ENCODE results near the gene C5orf58.
"Not testable (repeated sequence)": the region's sequence is repeated elsewhere in the genome, so short reads cannot be mapped to it uniquely, and the experiment has no call there.

The C5orf58 gene

GRCh38 chr5:170233358-170233892 is 640 bp downstream of the C5orf58 start:
- Histone ChIP-seq H3K27me3 (ENCODE audit: insufficient read depth, low read length, poor library complexity) (no peaks in the 10 kb centered on the region), H3K18ac (ENCODE audit: low read length) (no peak overlapping the region), H3K23ac (ENCODE audit: low read length) (no peak overlapping the region), H2BK15ac (replicated peaks; ENCODE audit: low read depth) (no peak overlapping the region), H3K4me1 (ENCODE audit: control insufficient read depth, low read depth, low read length) (no peaks in the 10 kb centered on the region), H4K8ac (ENCODE audit: low read depth, low read length) (no peak overlapping the region), H4K5ac (ENCODE audit: low read length) (no peak overlapping the region), H2BK5ac (ENCODE audit: low read length) (no peak overlapping the region), H3K4me2 (ENCODE audit: low read length) (no peak overlapping the region), H3K36me3 (ENCODE audit: control insufficient read depth, insufficient read depth, low read length) (no peaks in the 10 kb centered on the region), H3K27ac (ENCODE audit: low read depth, low read length) (no peak overlapping the region), H2AK5ac (ENCODE audit: low read length) (no peak overlapping the region), H2BK120ac (ENCODE audit: low read depth, low read length) (no peak overlapping the region), H3K9ac (ENCODE audit: low read length) (no peak overlapping the region), H3K56ac (ENCODE audit: low read length) (no peak overlapping the region), H3K79me2 (ENCODE audit: control insufficient read depth, insufficient read depth, low read length) (no peaks in the 10 kb centered on the region), H3K4ac (ENCODE audit: low read depth, low read length) (no peak overlapping the region), H3K79me1 (ENCODE audit: low read length) (no peaks in the 10 kb centered on the region), H3K4me3 (ENCODE audit: low read length) (no peak overlapping the region)
- DNase-seq, result no peak
- no CpG with 5 or more reads among the region's 18 CpGs for WGBS (ENCODE audit: extremely low coverage, insufficient coverage, low lambda C conversion rate)

- no peaks in the 10 kb centered on the region for H3K27me3 ChIP-seq (ENCODE audit: insufficient read depth, low read length, poor library complexity)
Measured at GRCh38 chr5:170235876-170236864, 3.4 kb downstream of the C5orf58 start.

GRCh38 chr5:170238456-170239196 is 5.8 kb downstream of the C5orf58 start:
- H3K23ac ChIP-seq (ENCODE audit: low read length), result no peak overlapping the region
- no peak overlapping the region for H3K18ac ChIP-seq (ENCODE audit: low read length)
- H2BK15ac ChIP-seq (replicated peaks; ENCODE audit: low read depth), result no peak overlapping the region
- no peak overlapping the region for H2BK5ac ChIP-seq (ENCODE audit: low read length)
- H3K9ac ChIP-seq (ENCODE audit: low read length), result no peak overlapping the region
- no peak overlapping the region for H3K4ac ChIP-seq (ENCODE audit: low read depth, low read length)
- no peaks in the 10 kb centered on the region for H3K36me3 ChIP-seq (ENCODE audit: control insufficient read depth, insufficient read depth, low read length)
- H2AK5ac ChIP-seq (ENCODE audit: low read length), result no peak overlapping the region
- no peak overlapping the region for H3K4me2 ChIP-seq (ENCODE audit: low read length)
- H2BK120ac ChIP-seq (ENCODE audit: low read depth, low read length), result no peak overlapping the region
- no peaks in the 10 kb centered on the region for H3K4me1 ChIP-seq (ENCODE audit: control insufficient read depth, low read depth, low read length)
- no CpG with 5 or more reads among the region's 1 CpG for WGBS (ENCODE audit: extremely low coverage, insufficient coverage, low lambda C conversion rate)
- H3K56ac ChIP-seq (ENCODE audit: low read length), result no peak overlapping the region
- no peaks in the 10 kb centered on the region for H3K27me3 ChIP-seq (ENCODE audit: insufficient read depth, low read length, poor library complexity)
- H4K5ac ChIP-seq (ENCODE audit: low read length), result no peak overlapping the region
- no peak overlapping the region for H4K8ac ChIP-seq (ENCODE audit: low read depth, low read length)
- no peaks in the 10 kb centered on the region for H3K79me2 ChIP-seq (ENCODE audit: control insufficient read depth, insufficient read depth, low read length)
- no peak overlapping the region for H3K27ac ChIP-seq (ENCODE audit: low read depth, low read length)
- H3K79me1 ChIP-seq (ENCODE audit: low read length), result no peaks in the 10 kb centered on the region
- no peak for DNase-seq
- H3K4me3 ChIP-seq (ENCODE audit: low read length), result no peak overlapping the region

More at GRCh38 chr5:170235876-170236864, 3.4 kb downstream of the C5orf58 start:
- no peak overlapping the region for H3K9ac ChIP-seq (ENCODE audit: low read length)
- H2AK5ac ChIP-seq (ENCODE audit: low read length), result no peak overlapping the region
- no peak overlapping the region for H3K4me3 ChIP-seq (ENCODE audit: low read length)
- no peak for DNase-seq
- no peak overlapping the region for H4K8ac ChIP-seq (ENCODE audit: low read depth, low read length)
- H3K36me3 ChIP-seq (ENCODE audit: control insufficient read depth, insufficient read depth, low read length), result no peaks in the 10 kb centered on the region
- no peaks in the 10 kb centered on the region for H3K79me1 ChIP-seq (ENCODE audit: low read length)
- H2BK5ac ChIP-seq (ENCODE audit: low read length), result no peak overlapping the region
- H2BK15ac ChIP-seq (replicated peaks; ENCODE audit: low read depth), result no peak overlapping the region
- no peak overlapping the region for H3K56ac ChIP-seq (ENCODE audit: low read length)
- H3K4me1 ChIP-seq (ENCODE audit: control insufficient read depth, low read depth, low read length), result no peaks in the 10 kb centered on the region
- H4K5ac ChIP-seq (ENCODE audit: low read length), result no peak overlapping the region
- H3K23ac ChIP-seq (ENCODE audit: low read length), result no peak overlapping the region
- no peak overlapping the region for H2BK120ac ChIP-seq (ENCODE audit: low read depth, low read length)
- no peak overlapping the region for H3K4ac ChIP-seq (ENCODE audit: low read depth, low read length)
- H3K4me2 ChIP-seq (ENCODE audit: low read length), result no peak overlapping the region
- WGBS (ENCODE audit: extremely low coverage, insufficient coverage, low lambda C conversion rate), result no CpG with 5 or more reads among the region's 3 CpGs
- no peaks in the 10 kb centered on the region for H3K79me2 ChIP-seq (ENCODE audit: control insufficient read depth, insufficient read depth, low read length)
- no peak overlapping the region for H3K18ac ChIP-seq (ENCODE audit: low read length)
- no peak overlapping the region for H3K27ac ChIP-seq (ENCODE audit: low read depth, low read length)

- H3K79me2 ChIP-seq (ENCODE audit: control insufficient read depth, insufficient read depth, low read length); H3K4me2 ChIP-seq (ENCODE audit: low read length); H3K23ac ChIP-seq (ENCODE audit: low read length); H3K4ac ChIP-seq (ENCODE audit: low read depth, low read length); H2BK5ac ChIP-seq (ENCODE audit: low read length); H2AK5ac ChIP-seq (ENCODE audit: low read length); H3K4me3 ChIP-seq (ENCODE audit: low read length); H3K56ac ChIP-seq (ENCODE audit: low read length); H4K5ac ChIP-seq (ENCODE audit: low read length); H4K8ac ChIP-seq (ENCODE audit: low read depth, low read length); H2BK15ac ChIP-seq (replicated peaks; ENCODE audit: low read depth); H3K4me1 ChIP-seq (ENCODE audit: control insufficient read depth, low read depth, low read length); H3K27me3 ChIP-seq (ENCODE audit: insufficient read depth, low read length, poor library complexity); H3K9ac ChIP-seq (ENCODE audit: low read length); H2BK120ac ChIP-seq (ENCODE audit: low read depth, low read length); DNase-seq; H3K79me1 ChIP-seq (ENCODE audit: low read length); H3K36me3 ChIP-seq (ENCODE audit: control insufficient read depth, insufficient read depth, low read length); H3K27ac ChIP-seq (ENCODE audit: low read depth, low read length); H3K18ac ChIP-seq (ENCODE audit: low read length): not testable (repeated sequence)
- no CpG with 5 or more reads among the region's 23 CpGs for WGBS (ENCODE audit: extremely low coverage, insufficient coverage, low lambda C conversion rate)
Measured at GRCh38 chr5:170245436-170245835, 12.7 kb downstream of the C5orf58 start.

GRCh38 chr5:170246126-170246870 is 13.5 kb downstream of the C5orf58 start:
- H2BK15ac ChIP-seq (replicated peaks; ENCODE audit: low read depth), result no peak overlapping the region
- no peak overlapping the region for H2BK120ac ChIP-seq (ENCODE audit: low read depth, low read length)
- no peak overlapping the region for H3K18ac ChIP-seq (ENCODE audit: low read length)
- no peaks in the 10 kb centered on the region for H3K27me3 ChIP-seq (ENCODE audit: insufficient read depth, low read length, poor library complexity)
- no peak overlapping the region for H4K8ac ChIP-seq (ENCODE audit: low read depth, low read length)
- no peaks in the 10 kb centered on the region for H3K4me1 ChIP-seq (ENCODE audit: control insufficient read depth, low read depth, low read length)
- no peak overlapping the region for H2BK5ac ChIP-seq (ENCODE audit: low read length)
- H4K5ac ChIP-seq (ENCODE audit: low read length), result no peak overlapping the region
- WGBS (ENCODE audit: extremely low coverage, insufficient coverage, low lambda C conversion rate), result no CpG with 5 or more reads among the region's 4 CpGs
- no peak overlapping the region for H3K9ac ChIP-seq (ENCODE audit: low read length)
- no peak overlapping the region for H3K4me3 ChIP-seq (ENCODE audit: low read length)
- no peak overlapping the region for H3K23ac ChIP-seq (ENCODE audit: low read length)
- H3K36me3 ChIP-seq (ENCODE audit: control insufficient read depth, insufficient read depth, low read length), result no peaks in the 10 kb centered on the region
- H2AK5ac ChIP-seq (ENCODE audit: low read length), result no peak overlapping the region
- H3K56ac ChIP-seq (ENCODE audit: low read length), result no peak overlapping the region
- H3K4ac ChIP-seq (ENCODE audit: low read depth, low read length), result no peak overlapping the region
- no peak overlapping the region for H3K4me2 ChIP-seq (ENCODE audit: low read length)
- H3K79me1 ChIP-seq (ENCODE audit: low read length), result no peaks in the 10 kb centered on the region
- H3K27ac ChIP-seq (ENCODE audit: low read depth, low read length), result no peak overlapping the region
- H3K79me2 ChIP-seq (ENCODE audit: control insufficient read depth, insufficient read depth, low read length), result no peaks in the 10 kb centered on the region
- no peak for DNase-seq

Data from mesendoderm (in vitro differentiated cells).